NCI-H748 treated with DMSO at 0.1 percent for 48 hours (cell line): ENCODE data around the gene RNF223.
"Not testable (repeated sequence)": the region's sequence is repeated elsewhere in the genome, so short reads cannot be mapped to it uniquely, and the experiment has no call there.

Experiments
- DNase-seq: peaks from one replicate; lab custom pipeline; 2025; lab: John Stamatoyannopoulos, UW

Gene RNF223

GRCh38 chr1:1087351-1088028 is 13.4 kb upstream of the RNF223 start:
- DNase-seq: no peak

DNA sequence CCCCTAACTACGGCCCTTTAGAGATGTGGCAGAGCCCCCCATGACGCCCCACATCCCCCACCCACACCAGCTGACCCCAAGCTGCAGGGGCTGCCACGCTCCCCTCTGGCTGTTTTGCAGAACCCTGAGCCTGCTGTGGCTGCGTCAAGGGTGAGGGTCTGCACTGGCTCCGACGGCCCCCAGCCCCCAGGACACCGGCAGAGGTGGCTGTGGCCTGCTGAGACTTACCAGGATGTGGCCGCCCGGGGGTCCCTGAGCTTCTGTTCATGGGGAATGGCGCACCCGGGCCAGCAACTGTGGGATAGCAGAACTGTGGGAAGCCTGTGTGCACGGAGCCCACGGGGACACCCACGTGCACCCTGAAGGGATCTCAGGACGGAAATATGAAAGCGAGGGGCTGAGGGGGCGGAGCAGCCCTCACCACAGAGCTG is 12.8 kb upstream of the RNF223 start:
- no peak for DNase-seq

GRCh38 chr1:1085911-1086841 is 12.1 kb upstream of the RNF223 start:
- DNase-seq: no peak

- no peak for DNase-seq
Observed at GRCh38 chr1:1085171-1085841, 11.2 kb upstream of the RNF223 start.

- no peak for DNase-seq
Observed at GRCh38 chr1:1084372-1085170, 10.5 kb upstream of the RNF223 start.

DNA sequence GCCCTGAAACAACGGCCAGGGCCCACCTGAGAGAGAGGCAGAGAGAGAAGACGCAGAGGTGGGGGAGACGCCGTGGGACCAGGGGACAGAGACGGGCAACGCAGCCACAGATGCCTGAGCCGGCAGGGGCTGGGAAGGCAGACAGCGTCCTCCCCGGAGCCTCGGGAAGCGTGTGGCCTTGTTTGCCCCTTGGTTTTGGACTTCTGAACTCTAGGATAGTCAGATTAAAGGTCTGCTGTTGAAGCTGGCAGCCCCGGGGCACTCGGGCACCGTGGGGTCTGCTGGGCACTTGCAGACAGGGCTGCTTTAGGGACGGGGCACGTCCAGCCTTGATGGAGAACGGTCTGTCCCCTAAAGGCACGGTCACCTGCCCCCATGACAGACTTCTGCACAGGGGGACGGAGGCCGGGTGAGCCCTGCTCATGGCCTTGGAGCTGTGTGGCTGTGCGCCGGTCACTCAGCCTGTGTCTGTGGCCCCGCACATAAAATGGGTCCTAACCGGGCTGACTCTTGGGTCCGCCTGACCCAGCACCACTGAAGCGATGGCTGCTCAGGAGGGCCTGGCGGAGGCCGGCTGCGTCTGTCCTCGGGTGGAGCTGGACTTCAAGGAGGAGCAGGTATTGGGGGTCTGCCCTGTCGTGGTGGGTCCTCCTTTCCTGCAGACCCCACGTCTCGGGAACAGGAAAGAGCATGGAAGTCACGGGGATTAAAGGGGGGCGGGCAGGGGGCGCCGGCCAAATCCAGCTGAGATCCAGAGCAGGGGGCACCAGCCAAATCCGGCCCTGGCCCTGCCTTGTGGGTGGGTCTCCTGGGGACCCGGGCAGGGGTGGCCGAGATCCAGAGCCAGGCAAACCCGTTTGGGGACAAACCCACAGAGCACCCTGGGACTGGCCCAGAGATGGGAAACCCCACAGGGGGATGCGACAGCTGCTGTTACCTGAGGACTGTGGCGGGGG is 9.6 kb upstream of the RNF223 start:
- DNase-seq: no peak

DNA sequence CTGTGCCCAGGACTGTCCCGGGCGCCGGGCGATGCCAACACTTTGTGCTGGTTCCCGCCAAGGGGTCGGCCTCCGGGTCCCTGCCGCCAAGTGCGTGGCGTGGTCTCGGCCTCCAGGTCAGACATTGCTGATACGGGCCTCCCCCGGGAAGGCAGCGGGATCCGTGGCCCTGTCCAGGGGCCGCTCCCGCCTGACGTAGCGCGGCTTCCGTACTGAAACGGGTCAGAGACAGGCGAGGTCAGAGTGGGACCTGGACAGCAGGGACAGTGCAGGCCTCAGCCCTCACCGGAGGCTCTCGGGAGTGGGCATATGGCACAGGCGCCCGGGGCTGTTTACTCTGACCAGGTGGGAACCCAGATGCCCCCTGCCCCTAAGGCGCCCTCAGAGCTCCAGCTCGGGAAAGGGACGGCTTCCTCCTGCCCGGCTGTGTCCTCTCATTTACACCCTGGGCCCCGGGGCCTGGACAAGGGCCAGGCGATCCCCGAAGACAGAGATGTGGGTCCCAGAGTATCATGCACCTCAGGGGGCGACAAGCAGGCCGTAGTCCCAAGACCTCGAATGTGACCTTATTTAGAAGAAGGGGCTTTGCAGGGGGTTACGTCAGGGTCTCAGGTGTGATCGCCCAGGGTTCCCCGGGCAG is 8.8 kb upstream of the RNF223 start:
- DNase-seq: no peak

DNA sequence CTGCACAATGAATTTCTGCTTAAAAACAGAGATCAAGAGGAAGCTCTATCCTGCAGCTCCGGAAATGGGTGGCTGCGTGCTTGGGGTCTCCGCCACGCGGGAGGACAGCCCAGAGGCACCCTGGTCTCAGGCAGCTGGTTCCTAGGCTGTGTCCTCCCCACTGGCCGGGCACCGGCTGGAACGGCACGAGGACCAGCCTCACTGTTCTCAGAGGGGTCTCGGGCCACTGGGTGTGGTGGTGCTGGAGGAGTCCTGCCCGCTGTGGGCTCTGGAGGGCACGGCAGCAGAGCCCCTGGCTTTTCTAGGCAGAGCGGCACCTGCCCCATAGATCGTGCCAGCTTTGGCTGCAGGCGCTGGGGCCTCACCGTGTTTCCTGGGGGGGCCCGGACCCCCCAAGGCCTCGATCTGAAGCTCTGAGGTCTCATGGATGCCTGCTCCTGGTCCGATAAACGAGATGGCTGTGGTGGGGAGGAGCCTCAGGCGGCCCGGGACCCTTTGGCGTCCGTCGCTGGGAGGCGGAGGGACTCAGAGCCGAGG is 8.2 kb upstream of the RNF223 start:
- DNase-seq: no peak

DNA sequence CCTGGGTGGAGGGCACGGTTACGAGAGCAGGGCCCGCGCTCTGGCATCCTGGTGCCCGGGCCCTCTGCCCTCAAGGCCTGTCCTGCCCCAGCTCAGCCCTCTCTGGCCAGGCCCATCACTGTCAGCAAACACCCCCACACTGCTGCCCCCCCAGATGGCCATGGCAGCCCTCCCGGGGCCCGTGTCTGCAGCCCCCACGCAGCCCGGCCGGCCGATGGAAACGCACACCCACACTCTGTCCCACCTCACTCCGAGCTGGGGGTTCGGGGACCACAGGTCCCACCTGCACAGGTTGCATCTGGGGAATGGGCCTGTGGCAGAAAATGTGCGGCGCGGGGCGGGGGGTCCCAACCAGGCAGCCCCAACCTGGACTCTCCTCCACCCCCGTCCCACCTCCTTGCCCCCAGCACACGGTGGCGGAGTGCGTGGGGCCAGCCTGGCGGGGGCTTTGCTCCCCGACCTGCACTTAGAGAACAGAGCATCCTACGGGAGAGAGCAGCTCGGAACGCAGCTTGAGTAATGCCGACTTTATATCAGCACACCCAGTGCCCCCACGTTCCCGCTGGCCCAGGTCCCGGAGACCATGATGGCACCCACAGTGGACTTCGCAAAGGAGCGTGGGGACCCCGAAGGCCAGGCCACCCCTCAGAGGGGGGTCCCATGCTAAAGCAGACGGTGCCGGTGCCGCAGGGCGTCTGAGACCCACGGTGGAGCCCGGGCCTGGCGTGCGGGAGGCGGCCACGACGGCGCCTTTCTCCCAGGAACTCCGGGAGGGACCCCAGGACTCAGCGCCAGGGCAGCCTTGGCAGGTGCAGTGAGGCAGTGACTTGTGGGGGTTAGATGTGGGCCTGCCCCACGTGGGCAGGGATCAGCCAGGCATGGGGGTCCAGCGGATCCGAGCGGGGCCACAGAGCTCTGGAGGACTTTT is 7.5 kb upstream of the RNF223 start:
- DNase-seq: no peak

DNA sequence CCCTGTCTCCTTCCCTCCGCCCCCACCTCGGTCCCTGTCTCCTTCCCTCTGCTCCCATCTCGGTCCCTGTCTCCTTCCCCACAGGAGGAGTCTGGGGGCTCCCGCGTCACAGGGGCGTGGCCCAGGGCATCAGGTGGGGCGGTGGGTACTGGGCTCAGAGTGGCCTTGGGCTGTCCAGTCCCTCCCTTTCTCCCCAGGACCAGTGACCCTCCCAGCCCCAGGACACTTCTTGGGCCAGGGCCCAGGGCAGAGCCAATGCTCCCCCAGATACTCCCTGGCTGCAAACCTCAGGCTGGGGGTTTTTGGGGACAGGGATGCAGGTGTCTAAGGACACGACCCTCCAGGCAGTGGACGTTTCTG is 6.8 kb upstream of the RNF223 start:
- no peak for DNase-seq

DNA sequence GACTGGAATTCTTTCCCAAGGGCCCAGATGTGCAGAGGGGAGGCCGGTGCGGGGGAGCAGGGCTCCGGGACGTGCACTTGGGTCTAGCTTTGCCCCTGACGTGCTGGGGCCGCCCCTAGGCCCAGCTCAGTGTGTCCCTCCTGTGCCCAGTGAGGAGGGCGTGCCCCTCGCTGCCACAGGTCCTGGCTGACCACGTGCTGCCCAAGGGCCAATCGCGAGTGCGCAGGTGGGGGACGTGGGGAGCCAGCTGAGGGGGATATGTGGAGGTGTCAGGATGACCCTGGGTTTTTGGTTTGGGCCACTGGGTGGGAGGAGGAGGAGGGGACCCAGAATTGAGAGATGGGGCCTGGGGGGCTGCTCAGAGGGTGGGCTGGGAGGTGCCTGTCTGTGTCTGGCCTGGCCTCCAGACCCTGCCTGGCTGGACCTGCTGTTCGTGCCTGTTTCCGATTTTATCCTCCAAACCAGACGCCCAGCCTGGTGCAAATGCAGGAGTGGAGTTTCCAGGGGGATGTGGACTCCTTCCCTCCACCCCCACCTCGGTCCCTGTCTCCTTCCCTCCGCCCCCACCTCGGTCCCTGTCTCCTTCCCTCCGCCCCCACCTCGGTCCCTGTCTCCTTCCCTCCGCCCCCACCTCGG is 6.1 kb upstream of the RNF223 start:
- no peak for DNase-seq

GRCh38 chr1:1079408-1080121 is 5.5 kb upstream of the RNF223 start:
- no peak for DNase-seq

GRCh38 chr1:1077396-1077795 is 3.3 kb upstream of the RNF223 start:
- not testable (repeated sequence) for DNase-seq

DNA sequence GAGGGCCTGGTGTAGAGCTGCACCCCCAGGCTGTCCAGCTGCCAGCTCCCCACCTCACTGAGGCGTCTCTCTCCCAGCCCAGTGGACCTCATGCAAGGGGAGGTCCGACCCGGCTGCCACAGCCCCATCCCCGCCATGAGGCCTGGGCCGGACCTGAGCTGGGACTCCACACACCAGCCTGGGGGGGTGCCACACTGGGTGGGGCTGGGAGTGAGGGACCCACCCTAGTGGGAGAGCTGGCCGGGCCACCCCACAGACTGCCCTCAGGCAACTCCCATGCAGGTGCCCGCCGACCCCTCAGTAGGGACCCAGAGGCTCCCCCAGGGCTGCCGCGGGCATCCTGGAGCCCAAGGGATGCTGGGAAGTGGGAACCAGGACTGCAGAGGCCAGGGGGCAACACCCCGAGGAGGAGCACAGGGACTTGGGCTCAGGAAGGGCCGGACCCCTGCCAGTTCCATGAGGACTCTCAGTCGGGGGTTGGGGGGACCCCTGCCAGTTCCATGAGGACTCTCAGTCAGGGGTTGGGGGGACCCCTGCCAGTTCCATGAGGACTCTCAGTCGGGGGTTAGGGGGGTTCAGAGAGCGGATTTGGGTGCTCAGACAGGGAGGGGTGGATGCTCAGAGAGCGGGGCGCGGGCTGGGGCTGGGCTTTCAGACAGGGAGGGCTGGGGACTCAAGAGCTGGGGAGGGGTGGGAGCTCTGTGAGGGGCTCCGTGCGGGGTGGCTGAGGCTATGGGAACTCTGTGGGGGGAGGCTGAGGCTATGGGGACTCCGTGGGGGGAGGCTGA is 1.2 kb upstream of the RNF223 start:
- DNase-seq: no peak

GRCh38 chr1:1074631-1075147 is 583 bp upstream of the RNF223 start:
- no peak for DNase-seq

DNA sequence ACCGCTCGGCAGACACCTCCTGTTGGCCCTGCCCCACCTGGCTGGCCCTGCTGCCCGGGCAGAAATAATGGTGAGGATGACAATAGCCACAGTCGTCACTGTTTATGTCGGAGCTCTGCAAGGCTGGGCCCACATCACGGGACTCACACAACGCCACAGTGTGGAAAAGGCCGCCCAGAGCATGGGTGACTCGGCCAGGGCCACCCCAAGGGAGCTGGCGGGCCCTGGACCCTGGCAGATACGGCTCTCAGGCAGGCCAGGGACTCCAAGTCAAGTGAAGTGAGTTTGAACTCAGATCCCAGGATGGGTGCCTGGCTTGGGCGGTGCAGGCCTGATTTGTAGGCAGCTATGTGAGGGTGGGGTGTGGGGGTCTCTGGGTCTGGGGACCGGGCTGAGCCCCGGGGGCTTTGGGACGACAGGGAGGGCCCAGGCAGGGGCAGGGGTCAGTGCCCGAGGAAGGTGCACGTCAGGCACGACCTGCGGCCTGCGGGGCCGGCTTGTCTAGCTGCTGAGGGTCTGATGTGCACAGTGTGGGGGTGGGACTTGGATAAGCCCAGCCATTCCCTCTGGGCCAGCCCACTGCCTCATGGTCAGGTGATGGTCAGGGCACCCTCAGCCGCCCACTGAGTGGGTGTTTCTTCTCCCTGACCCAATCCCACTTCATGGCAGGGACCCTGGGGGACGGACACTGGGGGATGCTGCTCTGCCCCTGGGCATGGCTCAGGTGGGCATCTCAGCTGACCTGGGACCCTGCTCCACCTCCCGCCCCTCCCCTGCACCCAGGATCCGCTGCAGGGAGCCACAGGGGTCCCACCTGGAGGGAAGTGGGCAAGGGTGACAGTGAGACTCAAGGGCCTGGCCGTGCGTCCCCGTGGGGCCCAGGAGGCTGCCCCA is 1.0 kb downstream of the RNF223 start:
- DNase-seq: no peak
